Ecto neural progenitor cell (in vitro differentiated cells): ENCODE measurements around the gene NLGN4Y.

ENCODE experiments used
- DNase-seq: peaks from one replicate; pipeline ENCODE4 v3.0.0-alpha.2; 2018; ENCODE audit warnings: low spot score

The NLGN4Y gene

DNA sequence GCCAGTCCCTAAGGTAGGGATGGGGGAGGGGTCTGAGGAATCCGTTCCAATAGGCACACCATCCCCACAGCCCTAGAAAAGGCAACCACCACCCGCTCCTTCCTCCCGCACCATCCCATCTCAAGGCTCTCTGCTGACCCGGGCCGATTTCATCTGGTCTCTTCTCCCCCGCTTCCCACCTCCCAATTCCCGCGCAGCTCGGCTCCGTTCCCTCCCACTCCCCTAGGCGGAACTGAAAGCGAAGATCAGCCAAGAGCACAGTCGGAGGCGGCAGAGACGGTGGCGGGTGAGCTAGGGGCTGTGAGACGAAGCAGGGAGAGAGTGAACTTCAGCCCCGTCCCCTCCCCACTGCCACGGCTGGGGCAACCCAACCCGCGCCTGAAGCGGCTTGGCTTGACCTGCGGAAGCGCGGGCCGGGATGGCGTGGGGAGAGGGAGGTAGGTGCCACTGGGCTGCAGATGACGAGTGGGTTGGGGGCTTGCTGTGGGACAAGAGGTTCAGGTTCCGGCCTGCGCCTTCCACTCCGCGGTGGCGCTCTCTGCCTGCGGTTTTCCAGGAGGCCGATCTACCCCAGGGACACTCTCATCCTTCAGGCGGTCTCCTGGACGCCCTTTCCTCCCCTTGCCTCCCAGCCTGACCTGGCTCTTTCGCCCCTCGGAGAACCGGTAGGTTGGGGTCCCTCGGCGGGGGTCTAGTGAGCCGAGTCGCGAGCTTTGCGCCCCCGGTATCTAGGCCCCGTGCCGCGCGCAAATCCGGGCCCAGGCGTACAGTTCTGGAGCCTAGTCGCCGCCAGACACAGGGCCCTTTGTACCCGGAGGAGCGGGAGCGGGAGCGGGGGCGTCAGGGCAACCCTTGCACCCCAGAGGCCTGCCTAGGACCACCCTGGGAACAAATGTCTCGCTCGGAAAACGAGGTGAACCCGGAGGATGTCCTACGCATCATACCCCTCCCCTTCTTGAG is at the start of gene NLGN4Y:
Gene NLGN4Y (plus strand): TSS at position 258 of the 960 bp plus-strand sequence. CDS start 97,591 bp downstream, outside the sequence.
- no peak for DNase-seq

DNA sequence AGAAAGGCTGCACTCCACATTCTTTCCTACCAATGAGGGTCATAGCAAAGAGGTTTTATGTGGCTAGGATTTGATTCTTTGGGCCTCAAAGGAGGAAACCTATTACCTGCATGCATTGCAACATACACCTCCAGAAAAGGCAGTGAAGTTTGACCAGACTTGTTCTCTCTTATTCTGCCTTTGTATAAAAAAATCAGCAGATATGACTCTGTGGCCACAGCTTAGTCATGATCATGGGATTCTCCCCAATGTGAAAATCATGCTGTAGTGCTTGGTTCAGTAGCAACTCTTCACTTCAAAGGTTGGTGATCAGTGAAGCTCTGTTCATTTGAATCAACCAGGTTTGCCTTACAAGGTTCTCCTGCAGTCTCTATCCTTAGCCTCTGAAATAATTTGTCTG is 38.4 kb upstream of the NLGN4Y start:
- no peak for DNase-seq

DNA sequence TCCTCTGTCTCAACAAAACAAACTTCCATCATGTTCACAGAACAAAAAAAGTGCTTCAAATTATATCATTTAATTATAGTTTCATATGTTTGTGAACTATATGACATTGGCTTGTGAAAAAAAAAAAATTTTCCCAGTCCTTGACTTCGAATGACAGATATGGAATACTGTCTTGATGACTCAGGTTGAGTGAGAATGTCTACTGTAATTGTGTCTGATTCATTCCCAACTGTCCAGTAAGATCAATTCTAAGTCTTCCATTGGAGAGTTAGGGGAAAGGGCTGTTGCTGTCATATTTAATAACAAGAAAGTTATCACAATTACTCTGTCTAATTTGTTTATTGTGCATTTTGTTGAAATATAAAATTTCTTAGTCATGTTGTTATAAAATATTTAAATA is 34.1 kb upstream of the NLGN4Y start:
- no peak for DNase-seq

DNA sequence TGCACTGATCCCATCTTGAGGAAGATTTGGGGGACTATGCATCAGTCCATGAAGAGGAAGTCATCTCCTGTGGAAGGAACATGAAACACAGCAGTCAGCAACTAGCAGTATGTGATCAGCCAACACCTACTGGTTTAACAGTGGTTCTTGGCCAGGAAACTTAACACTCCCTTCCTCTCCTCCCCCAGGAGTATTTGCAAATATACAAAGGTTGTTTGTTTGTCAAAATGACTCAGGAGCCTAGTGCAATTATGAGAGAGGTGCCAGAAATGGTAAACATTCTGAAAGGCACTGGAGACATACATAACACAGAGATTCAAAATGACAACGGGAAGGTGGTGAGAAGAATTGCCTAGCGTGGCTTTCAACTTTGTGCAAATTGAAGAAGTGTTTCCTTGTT is 26.3 kb upstream of the NLGN4Y start:
- no peak for DNase-seq

DNA sequence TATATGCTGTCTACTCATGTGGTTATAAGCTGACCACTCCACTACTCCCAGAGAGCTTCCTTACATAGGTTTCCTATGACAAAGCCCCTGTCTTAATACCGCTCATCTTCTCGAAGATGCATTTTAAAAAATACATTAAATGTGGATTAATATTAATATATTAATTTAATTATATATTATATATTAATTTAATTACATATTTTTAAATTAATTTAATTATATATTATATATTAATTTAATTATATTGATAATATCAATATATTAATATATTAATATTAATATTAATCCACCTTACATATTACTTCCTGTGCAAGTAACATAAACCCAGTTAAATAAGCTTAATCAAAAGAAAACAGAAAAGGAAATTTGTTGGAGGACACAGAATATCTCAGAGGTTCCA is 19.7 kb upstream of the NLGN4Y start:
- DNase-seq, result no peak

DNA sequence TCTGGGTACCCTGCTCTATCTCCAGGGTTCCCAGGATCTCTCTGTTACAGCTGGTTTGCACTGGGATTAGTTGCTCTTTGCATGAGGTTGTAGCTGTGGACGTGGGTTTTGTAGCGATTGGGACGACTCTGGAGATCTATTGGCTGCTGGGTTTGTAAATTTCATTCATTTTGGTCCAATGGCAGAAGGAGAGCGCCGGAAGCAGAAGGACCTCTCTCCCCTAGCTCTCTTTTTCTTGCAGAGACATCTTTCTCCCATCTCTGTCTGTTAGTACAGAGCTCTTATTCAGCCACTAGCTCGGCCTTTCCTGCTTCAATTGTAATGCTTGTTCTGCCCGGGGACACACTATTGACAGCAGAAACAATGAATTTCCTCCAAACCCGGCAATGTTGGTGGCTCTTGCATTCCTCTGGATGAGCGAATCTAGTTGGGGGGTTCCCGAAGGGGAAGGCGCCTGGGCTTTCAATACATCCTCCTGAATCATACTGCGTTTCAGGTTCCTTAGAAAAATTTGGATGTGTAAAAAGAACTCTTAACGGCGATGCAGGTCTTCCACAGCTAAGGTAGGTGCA is 1.9 kb upstream of the NLGN4Y start:
- no peak for DNase-seq

DNA sequence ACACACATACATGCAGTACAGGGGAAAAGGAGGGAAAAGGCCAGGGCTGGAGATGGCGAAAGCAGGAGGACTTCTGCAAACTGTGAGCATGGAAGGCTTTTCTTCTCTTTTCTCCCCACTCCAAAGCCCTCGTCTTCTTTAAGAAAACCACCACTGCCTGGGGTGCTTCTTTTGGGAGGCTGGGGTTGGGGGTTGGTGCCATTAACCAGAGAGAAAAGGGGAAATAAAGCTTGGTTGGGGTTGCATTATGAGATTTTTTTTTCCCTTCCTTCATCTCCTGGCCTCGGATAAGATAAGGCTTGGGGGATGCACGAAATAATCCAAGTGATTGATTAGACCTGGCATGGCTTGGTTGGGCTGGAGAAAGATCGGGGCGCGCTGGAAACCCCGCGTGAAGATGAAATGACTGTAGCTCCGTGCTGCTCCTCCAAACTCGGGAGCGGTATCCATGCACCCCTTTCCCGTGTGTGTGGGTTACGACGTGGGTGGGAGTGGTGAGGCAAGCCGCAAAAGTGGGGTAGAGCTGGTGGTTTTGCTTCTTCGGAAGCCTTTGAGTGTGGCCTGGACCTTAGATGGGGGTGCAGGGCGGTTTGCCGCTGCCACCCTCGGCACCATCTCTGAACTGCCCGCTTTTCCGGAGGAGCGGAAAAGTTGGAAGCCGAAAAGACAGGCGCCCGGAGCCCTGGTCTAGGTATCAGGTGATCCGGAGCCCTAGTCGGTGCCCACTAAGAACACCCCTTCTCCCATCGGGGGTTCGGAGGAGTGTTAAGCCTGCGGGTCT is 648 bp upstream of the NLGN4Y start:
- DNase-seq, result no peak

DNA sequence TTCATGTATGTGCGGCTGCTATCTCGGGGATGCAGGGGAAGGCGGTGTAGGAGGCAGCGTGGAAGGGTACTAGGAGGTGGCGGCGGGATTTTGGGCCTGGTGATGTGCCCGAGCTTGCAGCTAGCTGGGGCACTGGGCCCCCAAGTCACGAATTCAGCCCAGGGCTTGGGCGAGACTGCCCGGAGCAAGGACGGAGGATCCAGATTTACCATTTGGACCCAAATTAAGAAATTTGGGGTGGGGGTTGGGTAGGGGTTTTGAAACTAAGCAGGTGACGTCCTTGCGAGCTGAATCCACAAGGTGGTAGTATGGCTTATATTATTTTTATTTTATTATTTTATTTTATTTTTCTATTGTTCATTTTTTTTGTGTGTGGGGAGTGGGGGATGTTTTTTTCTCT is 986 bp downstream of the NLGN4Y start:
- DNase-seq, result no peak

DNA sequence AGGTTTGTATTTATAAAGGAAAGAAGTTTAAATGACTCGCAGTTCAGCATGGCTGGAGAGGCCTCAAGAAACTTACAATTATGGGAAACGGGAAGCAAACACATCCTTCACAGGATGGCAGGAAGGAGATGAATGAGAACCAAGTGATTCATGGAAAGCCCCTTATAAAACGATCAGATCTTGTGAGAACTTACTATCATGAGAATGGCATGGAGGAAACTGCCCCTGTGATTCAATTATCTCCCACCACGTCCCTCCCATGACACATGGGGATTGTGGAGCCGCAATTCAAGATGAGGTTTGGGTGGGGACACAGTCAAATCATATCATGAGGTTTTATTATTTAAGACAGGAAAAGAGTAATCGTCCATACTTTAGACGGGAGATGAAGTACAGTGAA is 4.0 kb downstream of the NLGN4Y start:
- DNase-seq, result no peak

DNA sequence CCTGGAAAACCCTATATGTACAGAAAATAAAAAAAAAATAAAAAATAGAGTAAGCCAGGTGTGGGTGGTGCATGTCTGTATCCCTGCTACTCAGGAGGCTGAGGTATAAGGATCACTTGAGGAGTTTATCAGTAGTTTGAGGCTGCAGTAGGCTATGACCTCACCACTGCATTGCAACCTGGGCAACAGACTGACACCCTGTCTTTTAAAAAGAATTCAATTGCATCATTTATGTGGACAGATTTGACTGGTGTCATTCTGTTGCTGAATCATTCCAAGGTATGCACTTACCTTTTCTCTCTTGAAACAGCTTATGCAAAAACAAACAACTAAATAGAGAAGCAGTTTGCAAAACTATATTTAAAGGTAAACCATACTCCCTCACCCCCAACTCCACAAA is 12.4 kb downstream of the NLGN4Y start:
- no peak for DNase-seq

DNA sequence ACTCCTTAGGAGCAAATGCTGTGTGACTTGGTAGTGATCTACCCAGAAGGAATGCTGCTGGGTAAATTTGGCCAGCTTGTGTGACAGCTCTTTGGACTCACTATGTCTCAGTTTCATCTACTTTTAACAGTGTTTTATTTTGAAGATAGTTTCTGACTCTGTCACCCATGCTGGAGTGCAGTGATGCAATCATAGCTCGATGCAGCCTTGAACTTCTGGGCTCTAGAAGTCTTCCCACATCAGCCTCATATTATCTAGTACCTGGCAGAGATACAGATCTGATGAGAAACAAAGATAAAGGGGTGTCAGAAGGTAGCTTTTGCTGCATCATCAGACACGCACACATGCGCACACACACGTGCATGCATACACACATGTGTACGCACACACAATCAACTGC is 19.2 kb downstream of the NLGN4Y start:
- DNase-seq, result no peak

DNA sequence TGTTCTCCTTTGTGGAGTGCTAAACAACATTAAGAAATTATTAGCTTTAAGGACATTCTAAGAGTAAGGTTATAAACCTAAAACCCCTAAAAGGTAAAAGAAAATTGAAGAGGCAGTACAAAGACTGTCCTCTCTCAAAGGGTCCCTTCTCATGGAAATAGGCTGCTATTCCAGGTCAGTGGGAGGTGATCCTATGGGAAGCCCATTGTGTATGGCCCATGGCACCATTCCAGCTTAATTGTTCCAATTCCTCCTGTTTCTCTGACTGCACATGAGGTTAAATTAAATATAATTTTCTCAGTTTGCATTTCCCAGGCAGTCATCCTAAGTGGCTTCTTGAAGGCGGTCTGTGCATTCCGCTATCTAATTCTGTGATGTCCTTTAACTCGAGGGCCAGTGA is 57.0 kb downstream of the NLGN4Y start:
- no peak for DNase-seq

DNA sequence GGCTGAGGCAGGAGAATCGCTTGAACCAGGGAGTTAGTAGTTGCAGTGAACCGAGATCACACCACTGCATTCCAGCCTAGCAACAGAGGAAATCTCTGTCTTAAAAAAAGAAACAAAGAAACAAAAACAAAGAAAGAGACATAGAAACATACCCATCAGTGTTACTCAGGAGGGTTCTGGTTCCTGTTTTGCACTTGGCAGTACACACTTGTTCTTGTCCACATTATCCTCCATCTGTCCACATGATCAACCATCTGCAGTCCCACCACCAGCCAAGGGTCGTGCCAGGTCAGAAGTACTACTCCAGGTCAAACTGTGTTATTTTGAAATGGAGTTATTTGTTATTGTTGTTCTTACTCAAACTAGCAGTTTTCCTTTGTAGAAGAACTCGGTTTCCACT is 62.4 kb downstream of the NLGN4Y start:
- DNase-seq, result no peak

DNA sequence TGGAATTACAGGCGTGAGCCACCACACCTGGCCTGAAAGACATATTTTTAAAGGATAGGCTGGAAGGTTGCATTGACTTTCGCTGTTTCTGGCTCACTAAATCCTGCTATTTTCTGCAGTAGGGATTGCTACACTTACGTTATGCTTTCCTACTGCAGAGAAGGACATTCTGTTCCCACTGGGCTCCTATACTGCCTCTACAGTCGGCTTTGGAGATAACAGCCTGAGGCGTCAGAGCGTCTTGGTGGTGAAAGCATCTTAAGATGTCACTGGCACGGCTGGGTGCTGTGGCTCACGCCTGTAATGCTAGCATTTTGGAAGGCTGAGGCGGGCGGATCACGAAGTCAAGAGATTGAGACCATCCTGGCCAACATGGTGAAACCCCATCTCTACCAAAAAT is 77.0 kb downstream of the NLGN4Y start:
- no peak for DNase-seq

DNA sequence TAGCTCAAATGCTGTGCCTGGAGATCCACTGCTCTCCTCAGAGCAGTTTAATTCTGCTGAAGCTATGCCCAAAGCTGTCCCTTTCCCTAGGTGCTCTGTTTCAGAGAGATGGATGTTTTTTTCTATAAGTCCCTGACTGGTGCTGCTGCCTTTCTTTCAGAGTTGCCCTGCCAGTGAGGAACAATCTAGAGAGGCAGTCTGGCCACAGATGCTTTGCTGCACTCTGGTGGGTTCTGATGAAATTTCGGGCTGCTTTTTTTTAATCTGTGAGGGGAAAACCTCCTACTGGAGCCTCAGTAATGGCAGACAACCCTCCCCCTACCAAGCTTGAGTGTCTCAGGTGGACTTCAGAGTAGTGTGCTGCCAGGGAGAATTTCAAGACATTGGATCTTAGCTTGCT is 93.3 kb downstream of the NLGN4Y start:
- no peak for DNase-seq

DNA sequence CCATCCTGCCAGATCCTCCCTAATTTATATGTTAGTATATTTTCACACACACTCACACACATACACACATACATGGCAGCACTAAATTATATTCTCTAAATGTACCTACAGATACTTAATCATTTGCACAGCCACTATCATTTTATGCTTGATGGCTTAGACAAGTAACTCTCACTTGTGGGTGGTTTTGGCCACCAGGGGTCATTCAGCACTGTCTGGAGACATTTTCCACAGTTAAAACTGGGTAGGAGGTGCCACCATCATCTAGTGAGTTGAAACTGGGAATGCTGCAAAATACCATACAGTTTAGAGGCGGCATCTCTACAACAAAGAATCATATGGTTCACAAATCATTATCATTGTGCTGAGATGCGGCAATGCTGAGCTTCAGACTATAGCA is 94.2 kb downstream of the NLGN4Y start:
- DNase-seq, result no peak

DNA sequence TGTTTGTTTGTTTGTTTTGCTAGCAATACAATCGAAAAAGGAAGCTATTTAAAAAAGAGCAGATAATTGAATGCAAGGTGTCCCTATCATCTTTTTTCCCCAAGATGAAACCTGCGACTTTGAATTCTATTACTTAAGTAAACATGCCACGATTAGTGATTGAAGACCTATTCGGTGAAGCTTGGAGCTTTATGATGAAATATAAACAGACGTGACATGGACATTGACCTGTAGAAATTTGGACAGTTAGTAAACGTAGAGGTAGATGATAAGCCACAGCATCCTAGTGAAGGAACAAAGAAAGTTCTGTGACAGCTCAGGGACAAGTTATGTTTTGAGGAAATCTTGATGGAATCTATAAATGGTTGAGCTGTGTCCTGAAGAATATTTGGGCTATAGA is 103.9 kb downstream of the NLGN4Y start:
- DNase-seq, result no peak

DNA sequence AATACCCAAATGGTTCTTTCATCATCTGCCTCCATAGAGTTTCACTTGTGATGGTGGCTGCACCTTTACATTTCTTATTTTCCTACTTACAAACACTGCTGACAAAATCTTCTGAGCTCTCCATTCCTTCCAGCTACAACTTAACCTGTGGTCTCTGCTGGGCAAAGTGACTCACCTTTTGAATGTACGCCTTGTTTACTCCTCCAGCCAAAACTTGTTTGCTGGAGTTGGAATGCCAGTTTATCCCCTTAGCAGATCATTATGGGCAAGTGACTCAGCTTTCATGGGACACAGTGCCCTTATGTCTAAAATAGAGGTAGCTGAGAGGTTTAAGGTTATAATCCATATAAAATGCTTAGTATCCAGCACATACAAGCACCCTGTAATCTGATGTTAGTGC is 107.3 kb downstream of the NLGN4Y start:
- DNase-seq, result no peak

DNA sequence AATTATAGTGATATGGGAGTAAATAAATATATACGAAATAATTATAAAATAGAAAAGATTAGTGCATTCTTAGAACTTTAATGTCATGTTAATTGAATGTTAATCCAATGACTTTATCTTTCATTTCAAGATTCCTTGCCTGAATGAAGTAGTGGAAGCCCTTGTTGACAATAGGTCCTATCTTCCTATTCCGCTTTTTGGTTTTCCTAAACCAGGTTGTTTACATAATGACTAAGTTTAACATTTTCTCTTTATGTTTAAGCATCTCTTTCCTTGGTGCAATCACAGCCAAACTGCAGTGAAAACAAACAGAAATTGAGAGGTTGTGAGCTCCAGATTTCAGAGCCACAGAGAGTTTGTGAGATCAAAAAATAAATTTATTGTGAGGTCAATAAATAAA is 109.4 kb downstream of the NLGN4Y start:
- DNase-seq, result no peak

DNA sequence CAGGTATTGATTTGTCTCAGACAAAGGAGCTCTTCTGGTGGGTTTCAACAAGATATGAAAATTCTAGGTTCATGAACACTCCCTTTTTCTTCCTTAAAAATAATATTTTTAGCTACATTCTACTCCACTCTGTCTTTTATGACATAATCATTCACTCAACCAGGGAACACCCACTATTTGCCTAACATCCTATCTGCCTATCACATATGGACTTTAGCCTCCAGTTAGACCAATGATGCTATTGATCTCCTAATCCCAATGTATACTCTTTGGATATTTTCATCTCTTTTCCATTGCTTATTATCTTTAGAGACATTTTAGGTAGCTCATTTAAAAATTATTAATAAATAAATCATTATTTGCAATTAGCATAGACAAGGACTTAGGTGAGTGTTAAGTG is 110.6 kb downstream of the NLGN4Y start:
- DNase-seq, result no peak

DNA sequence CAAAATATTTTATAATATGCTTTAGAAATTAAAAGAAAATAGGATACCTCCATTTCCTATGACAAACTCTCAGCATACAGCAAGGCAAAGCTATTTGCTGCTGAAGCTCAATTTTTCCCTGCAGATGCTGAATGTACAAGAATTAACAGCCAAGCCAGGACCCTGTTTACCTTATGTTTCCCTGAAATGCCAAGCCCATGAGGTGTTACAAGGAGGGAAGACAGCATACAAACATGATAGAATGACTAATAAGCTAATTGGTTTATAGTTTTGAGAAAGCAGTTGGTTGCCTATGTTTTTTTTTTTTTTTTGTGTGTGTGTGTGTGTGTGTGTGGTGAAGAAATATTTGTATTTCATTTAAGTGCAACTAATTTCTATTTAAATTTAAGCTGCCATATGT is 113.2 kb downstream of the NLGN4Y start:
- no peak for DNase-seq

DNA sequence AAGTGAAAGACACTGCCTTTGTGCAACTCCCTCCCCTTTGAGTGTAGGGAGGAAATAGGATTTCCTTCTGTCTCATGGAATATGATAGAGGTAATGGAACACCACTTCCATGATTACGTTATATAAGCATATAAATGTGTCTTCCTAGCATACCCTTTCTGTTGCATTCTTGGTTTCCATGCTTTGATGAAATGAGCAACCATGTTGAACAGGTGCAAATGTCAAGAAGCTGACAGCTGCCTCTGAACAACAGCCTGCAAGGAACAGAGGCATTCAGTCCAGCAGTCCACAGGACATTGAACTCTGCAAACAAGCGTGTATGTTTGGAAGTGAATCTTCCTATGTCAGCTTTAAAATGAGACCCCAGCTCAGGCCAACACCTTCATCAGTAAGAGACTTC is 117.5 kb downstream of the NLGN4Y start:
- no peak for DNase-seq
